ENCODE results near the gene ZNF224. TPM values are rescaled to one million over a fixed set of nuclear protein-coding genes. Genes with fewer than 3 reads are reported as not detected.
A peak's percentile ranks its signal among the peaks of the same experiment; 100 is the strongest.

Gene ZNF224
- total RNA-seq, 1 experiment from 2014 or later = 14.8 TPM

DNA sequence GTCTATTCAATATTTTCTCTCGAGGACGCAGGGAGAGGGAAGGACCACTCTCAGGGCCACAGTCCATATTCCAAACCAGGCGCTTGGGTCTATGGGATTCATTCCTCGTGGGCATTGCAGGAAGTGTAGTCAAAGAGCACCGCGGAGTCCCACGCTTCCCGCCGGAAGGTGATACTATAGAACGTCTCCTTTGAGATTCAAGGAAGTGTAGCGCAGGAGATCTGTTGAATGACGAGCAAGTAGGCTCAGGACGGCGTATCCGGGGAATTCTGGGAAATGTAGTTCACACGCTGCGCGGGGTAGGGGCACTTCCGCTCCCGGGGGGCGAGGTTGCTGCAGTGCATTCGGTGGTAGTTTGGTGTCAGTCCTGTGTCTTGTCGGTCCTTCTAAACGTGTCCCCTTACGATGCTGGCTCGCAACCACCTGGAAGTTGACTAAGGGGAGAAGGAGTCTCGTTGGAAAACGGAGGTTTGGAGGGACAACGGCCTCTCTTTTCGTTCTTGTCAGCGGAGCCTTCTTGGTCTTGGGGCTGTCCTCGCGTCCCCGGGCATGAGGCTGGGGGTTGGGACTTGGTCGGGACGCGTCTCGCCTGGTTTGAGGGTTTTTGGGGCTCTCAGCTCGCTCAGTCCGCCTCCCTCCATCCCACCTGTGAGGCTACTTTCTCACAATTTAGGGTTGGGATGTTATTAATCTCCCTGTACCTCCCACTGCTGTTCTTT is 22.2 kb upstream of the ZNF224 start, which contains the start of gene ZNF284 (continued):
- TF ChIP-seq PRDM15 (CRISPR knock-in tag; IDR thresholded peaks at IDR 0.05) (no peak), SP1 (CRISPR knock-in tag; conservative IDR thresholded peaks at IDR 0.05) (0 out of 2 replicates have a peak, but pooled peaks have one; percentile 24)

GRCh38 chr19:44072543-44073401 is 21.4 kb upstream of the ZNF224 start:
- TF ChIP-seq ZNF232 (CRISPR knock-in tag; IDR thresholded peaks at IDR 0.05) = no peak
- TF ChIP-seq PRRX2 (CRISPR knock-in tag; IDR thresholded peaks at IDR 0.05) = no peak
- no peak for TF ChIP-seq IRF2 (CRISPR knock-in tag; IDR thresholded peaks at IDR 0.05; ENCODE audit: borderline replicate concordance, low read depth)
- TF ChIP-seq ATF6 (CRISPR knock-in tag; IDR thresholded peaks at IDR 0.05) = no peak
- TF ChIP-seq, protein P1, sequence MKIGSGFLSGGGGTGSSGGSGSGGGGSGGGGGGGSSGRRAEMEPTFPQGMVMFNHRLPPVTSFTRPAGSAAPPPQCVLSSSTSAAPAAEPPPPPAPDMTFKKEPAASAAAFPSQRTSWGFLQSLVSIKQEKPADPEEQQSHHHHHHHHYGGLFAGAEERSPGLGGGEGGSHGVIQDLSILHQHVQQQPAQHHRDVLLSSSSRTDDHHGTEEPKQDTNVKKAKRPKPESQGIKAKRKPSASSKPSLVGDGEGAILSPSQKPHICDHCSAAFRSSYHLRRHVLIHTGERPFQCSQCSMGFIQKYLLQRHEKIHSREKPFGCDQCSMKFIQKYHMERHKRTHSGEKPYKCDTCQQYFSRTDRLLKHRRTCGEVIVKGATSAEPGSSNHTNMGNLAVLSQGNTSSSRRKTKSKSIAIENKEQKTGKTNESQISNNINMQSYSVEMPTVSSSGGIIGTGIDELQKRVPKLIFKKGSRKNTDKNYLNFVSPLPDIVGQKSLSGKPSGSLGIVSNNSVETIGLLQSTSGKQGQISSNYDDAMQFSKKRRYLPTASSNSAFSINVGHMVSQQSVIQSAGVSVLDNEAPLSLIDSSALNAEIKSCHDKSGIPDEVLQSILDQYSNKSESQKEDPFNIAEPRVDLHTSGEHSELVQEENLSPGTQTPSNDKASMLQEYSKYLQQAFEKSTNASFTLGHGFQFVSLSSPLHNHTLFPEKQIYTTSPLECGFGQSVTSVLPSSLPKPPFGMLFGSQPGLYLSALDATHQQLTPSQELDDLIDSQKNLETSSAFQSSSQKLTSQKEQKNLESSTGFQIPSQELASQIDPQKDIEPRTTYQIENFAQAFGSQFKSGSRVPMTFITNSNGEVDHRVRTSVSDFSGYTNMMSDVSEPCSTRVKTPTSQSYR (CRISPR knock-in tag; IDR thresholded peaks at IDR 0.05) = no peak
- no peak for TF ChIP-seq ESRRA (CRISPR knock-in tag; IDR thresholded peaks at IDR 0.05; ENCODE audit: borderline replicate concordance)
- peaks cover 24% of the 10 kb centered on the region for H3K27me3 Mint-ChIP-seq (ENCODE audit: low read depth)
- DNase-seq (ENCODE audit: low spot score) (no peak), ATAC-seq (no peak)
- H3K4me1 Mint-ChIP-seq = peaks cover 16% of the 10 kb centered on the region
- ChIA-PET POLR2A (interaction anchor here (0.6 kb wide), 2 partner anchors 68 to 325 kb away, joined by 3 read pairs; no protein-coding TSS in a partner anchor), CTCF (interaction anchor here (1.4 kb wide), 1 partner anchor 69 kb away, joined by 3 read pairs; no protein-coding TSS in a partner anchor)
- H3K9me3 Mint-ChIP-seq = peaks cover 39% of the 10 kb centered on the region
- peaks cover 27% of the 10 kb centered on the region for H3K36me3 Mint-ChIP-seq
- H3K27ac Mint-ChIP-seq = no peak overlapping the region
- H3K4me3 Mint-ChIP-seq = peak overlapping the region; percentile 89

DNA sequence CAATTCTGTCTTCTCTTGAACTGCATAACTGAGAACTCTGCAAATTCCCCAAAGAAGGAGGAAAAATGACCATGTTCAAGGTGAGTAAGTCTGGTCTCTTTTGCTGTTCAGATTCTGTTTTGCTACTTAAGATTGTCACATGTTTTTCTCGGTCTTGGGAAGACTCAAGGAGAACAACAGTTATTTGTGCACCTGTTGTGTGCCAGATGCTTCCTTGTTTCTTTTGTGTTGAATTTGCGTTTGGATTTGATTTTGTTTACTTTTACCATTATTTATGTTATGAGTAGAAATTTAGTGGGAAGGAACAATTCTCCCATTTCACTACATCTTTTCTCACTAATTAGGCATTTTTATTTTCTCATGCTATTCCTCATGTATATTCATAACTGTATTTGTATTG is 17.8 kb upstream of the ZNF224 start:
- no peak overlapping the region for H3K27ac Mint-ChIP-seq

DNA sequence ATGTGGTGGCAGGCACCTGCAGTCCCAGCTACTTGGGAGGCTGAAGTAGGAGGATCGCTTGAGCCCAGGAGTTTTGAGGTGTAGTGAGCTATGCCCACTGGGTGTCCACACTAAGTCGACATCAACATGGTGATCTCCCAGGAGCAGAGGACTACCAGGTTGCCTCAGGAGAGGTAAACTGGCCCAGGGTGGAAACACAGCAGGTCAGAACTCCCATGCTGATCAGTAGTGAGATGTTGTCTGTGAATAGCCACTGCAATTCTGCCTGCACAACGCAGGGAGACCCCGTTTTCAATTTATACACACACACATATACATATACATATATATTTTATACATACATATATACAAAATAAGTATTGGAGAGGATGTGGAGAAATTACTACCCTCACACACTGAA is 2.1 kb upstream of the ZNF224 start:
- ATAC-seq (no peak), DNase-seq (ENCODE audit: low spot score) (no peak)
- Mint-ChIP-seq H3K4me1 (peaks cover 6% of the 10 kb centered on the region), H3K36me3 (no peaks in the 10 kb centered on the region), H3K9me3 (no peaks in the 10 kb centered on the region), H3K27ac (no peak overlapping the region), H3K4me3 (no peak overlapping the region), H3K27me3 (ENCODE audit: low read depth) (no peaks in the 10 kb centered on the region; the same call in 1 of the 2 replicates)
- POLR2A ChIA-PET = no interaction called here
- CTCF ChIA-PET = no interaction called here
- TF ChIP-seq AR (CRISPR knock-in tag; IDR thresholded peaks at IDR 0.05) = no peak
- TF ChIP-seq, protein P2, sequence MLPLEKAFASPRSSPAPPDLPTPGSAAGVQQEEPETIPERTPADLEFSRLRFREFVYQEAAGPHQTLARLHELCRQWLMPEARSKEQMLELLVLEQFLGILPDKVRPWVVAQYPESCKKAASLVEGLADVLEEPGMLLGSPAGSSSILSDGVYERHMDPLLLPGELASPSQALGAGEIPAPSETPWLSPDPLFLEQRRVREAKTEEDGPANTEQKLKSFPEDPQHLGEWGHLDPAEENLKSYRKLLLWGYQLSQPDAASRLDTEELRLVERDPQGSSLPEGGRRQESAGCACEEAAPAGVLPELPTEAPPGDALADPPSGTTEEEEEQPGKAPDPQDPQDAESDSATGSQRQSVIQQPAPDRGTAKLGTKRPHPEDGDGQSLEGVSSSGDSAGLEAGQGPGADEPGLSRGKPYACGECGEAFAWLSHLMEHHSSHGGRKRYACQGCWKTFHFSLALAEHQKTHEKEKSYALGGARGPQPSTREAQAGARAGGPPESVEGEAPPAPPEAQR (CRISPR knock-in tag; IDR thresholded peaks at IDR 0.05) = no peak
- TF ChIP-seq ZNF396 (CRISPR knock-in tag; IDR thresholded peaks at IDR 0.05; ENCODE audit: borderline replicate concordance) = no peak
- no peak for TF ChIP-seq NFATC4 (CRISPR knock-in tag; IDR thresholded peaks at IDR 0.05)

More for the DNA sequence above, 17.8 kb upstream of the ZNF224 start:
- TF ChIP-seq SP1 (CRISPR knock-in tag; conservative IDR thresholded peaks at IDR 0.05) = no peak
- ATAC-seq (no peak), DNase-seq (ENCODE audit: low spot score) (no peak)
- Mint-ChIP-seq H3K27me3 (ENCODE audit: low read depth) (peaks cover 17% of the 10 kb centered on the region), H3K36me3 (peaks cover 19% of the 10 kb centered on the region), H3K4me3 (no peak overlapping the region), H3K9me3 (peaks cover 8% of the 10 kb centered on the region), H3K4me1 (peaks cover 12% of the 10 kb centered on the region)
- POLR2A ChIA-PET = no interaction called here
- CTCF ChIA-PET = no interaction called here
